Hematopoietic multipotent progenitor cell treated with erythropoietin and hydrocortisone succinate and interleukin-3 and kit ligand, for 6 days (in vitro differentiated cells): ENCODE results near the gene LGI4.

ENCODE experiments used
- DNase-seq: peaks from one replicate; pipeline ENCODE4 v3.0.0-alpha.2; 2015

Gene LGI4

DNA sequence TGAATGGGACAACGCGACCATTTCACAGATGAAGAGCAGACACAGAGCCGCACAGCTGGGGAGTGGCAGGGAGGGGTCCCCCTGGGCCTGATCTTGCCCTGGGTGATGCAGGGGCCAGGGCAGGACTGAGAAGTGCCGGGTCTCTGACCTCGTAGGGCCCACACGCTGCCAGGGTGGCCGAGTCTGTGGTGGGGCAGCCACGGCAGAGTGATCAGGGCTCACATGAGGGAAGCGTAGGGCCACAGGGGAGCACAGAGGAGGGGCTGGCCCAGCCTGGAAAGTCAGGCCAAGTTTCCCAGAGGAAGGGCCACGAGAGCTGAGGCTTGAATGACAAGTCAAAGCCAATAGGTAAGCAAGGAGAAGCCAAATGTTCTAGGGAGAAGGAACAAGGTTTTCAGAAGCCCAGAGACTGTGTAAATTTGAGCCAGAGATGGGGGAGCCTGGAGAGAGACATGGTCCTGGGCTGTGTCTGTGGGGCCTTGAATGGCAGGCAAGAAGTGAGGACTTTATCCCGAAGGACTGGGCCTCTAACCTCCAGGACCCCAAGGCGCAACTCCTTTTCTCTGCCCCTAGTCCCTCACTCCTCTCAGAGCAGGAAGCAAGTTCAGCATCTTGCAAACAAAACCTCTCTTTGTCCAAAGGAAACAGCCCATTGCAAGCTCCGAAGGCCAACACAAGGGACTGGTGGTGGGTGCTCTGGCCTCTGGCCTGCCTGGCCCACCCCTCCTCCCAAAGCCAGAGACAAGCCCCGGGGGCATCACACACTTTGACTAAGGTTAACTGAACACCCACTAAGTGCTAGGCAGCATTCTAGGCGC, 51.0 kb downstream of the LGI4 start:
- DNase-seq = no peak

DNA sequence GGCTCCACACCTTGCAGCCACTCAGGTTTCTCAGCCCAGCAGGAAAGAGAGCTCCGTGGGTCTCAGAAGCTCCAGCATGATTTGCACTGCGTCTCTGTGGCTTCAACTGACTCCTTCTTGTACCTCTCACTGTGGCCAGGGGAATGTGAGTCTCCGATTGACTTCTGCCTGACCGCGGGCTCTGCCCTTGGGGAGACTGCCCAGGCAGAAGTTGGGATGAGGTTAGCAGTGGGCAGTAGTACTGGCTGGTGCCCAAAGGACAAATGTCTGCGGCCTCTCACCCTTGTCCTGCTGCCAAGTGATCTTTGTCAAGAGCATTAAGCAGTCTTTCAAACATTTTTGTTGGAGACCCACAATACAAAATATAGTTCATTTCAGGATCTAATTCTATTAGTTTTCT, 53.7 kb downstream of the LGI4 start:
- no peak for DNase-seq

GRCh38 chr19:35080613-35081170, 54.2 kb downstream of the LGI4 start:
- no peak for DNase-seq

DNA sequence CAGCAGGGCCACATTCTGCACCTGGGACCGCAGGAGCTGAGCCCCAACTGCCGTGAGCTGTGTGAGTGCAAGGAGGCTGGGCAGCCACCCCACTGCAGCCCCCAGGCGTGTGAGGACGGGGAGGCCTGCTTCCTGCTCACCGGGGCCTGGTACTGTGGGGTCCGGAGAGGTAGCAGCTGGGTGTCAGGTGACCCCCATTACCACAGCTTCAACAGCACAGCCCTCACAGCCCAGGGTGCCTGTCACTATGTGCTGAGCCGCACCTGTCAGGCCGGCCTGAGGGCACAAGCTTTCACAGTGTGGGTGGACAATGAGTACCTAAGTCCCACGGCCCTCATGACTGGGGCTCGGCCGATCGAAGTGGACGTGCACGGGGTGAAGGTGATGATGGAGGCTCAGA, 55.0 kb downstream of the LGI4 start:
- no peak for DNase-seq

GRCh38 chr19:35077411-35078223, 57.2 kb downstream of the LGI4 start:
- no peak for DNase-seq

DNA sequence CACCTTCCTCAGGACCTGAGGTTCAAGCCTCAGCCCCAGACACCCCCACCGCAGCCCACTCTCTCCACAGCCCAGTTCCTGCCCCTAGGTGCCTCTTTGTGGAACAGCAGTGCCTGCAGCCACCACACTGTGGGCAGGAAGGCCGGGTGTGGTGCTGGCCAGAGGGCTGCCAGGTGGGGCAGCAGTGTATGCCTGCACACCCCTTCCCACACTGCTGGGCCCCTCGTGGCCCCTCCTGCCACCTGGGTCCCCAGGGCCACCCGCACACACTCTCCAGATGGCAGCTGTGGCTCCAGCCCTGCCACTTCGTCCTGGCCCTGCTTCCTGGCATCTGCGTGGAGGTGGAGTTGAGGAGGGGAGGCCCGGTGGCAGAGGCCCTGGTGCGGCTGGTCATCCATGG, 58.2 kb downstream of the LGI4 start:
- no peak for DNase-seq

- DNase-seq = no peak
Measured at GRCh38 chr19:35076026-35076370, 58.9 kb downstream of the LGI4 start.

DNA sequence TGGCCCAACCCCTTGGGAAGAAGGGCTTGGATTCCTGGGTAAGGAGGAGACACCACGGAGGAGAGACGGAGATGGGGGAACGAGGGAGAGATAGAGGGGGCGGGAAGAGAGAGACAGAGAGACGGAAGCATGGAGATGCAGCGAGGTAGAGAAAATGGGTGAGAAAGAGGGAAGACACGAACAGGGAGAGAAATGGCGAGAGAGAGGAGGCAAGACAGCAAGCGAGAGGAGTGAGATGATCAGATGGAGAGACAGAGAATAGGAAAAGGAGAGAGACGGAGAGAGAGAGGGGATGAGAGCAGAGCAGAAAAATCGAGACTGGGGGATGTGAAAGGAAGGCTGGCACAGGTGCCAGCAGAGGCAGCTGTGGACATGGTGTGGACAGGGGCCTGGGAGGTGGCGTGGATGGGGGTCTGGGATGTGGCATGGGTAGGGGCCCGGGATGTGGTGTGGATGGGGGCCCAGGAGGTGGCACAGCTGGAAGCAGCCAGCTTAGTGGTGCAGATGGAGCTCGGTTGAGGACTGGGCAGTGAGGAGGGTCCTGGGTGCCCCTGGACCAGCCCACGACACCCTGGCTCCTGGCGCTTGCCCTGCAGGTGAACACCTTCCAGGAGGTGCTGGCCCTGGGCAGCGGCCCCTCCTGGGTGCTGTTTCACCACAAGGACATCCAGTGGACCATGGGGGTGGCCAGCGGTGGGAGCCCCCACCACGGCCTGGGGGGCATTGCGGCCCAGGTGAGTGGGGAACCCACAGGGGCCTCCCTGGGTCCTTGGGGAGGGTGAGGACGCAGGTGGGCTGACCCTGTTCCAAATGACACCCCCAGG, 59.4 kb downstream of the LGI4 start:
- DNase-seq = no peak
